HEK293 (cell line): ENCODE data around the gene EI24.
"Not testable (repeated sequence)": the region's sequence is repeated elsewhere in the genome, so short reads cannot be mapped to it uniquely, and the experiment has no call there.

Experiments used
- ZNF335 ChIP-seq: fragments of 450-650 bp; formaldehyde crosslinking; conservative IDR thresholded peaks from 2 replicates; pipeline ENCODE4 v1.5.1; 2016; ENCODE audit warnings: missing biosample characterization, missing genetic modification characterization
- TF ChIP-seq, protein P1 (sequence below): fragments of 450-650 bp; formaldehyde crosslinking; IDR thresholded peaks from 2 replicates; pipeline ENCODE4 v1.5.1; 2016; ENCODE audit warnings: missing biosample characterization, missing genetic modification characterization

- not testable (repeated sequence) for TF ChIP-seq ZNF335 (tag by site-specific recombination)
- TF ChIP-seq, protein P1, sequence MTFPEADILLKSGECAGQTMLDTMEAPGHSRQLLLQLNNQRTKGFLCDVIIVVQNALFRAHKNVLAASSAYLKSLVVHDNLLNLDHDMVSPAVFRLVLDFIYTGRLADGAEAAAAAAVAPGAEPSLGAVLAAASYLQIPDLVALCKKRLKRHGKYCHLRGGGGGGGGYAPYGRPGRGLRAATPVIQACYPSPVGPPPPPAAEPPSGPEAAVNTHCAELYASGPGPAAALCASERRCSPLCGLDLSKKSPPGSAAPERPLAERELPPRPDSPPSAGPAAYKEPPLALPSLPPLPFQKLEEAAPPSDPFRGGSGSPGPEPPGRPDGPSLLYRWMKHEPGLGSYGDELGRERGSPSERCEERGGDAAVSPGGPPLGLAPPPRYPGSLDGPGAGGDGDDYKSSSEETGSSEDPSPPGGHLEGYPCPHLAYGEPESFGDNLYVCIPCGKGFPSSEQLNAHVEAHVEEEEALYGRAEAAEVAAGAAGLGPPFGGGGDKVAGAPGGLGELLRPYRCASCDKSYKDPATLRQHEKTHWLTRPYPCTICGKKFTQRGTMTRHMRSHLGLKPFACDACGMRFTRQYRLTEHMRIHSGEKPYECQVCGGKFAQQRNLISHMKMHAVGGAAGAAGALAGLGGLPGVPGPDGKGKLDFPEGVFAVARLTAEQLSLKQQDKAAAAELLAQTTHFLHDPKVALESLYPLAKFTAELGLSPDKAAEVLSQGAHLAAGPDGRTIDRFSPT (tag by site-specific recombination): not testable (repeated sequence)
Observed at GRCh38 chr11:125577181-125577580, 7.9 kb downstream of the EI24 start.
